Muscle of back (tissue), 11 donors: ENCODE measurements around the gene FOXL3. TPM values are rescaled to one million over a fixed set of nuclear protein-coding genes. Genes with fewer than 3 reads are reported as not detected.

Experiments used
- DNase-seq, 3 donors: peaks; one replicate each; pipeline versions ENCODE4 v3.0.0 to v3.0.0-alpha.2; 2013
- polyA plus RNA-seq, 10 donors: library from polyadenylated mRNA; unstranded; fragments of 120-200 nt; gene quantifications; one replicate each; pipeline ENCODE4 v1.2.1, GENCODE V29; 2013; ENCODE audit not compliant: insufficient read length in 10 of 10

Gene FOXL3
- polyA plus RNA-seq, 10 donors, result not detected

- no peak for DNase-seq
Observed at GRCh38 chr7:265998-266850, 23.7 kb upstream of the FOXL3 start.

- DNase-seq, result no peak
Observed at GRCh38 chr7:266851-267840, 22.8 kb upstream of the FOXL3 start.

GRCh38 chr7:268991-269390, 21.0 kb upstream of the FOXL3 start:
- DNase-seq, result no peak

GRCh38 chr7:269721-270120, 20.2 kb upstream of the FOXL3 start:
- no peak for DNase-seq

GRCh38 chr7:270351-270983, 19.5 kb upstream of the FOXL3 start:
- no peak for DNase-seq

- DNase-seq, result no peak
Observed at GRCh38 chr7:271266-272107, 18.5 kb upstream of the FOXL3 start.

GRCh38 chr7:272108-272615, 17.8 kb upstream of the FOXL3 start:
- no peak for DNase-seq

GRCh38 chr7:272631-273030, 17.3 kb upstream of the FOXL3 start:
- no peak for DNase-seq

GRCh38 chr7:273327-273726, 16.6 kb upstream of the FOXL3 start:
- no peak for DNase-seq

- DNase-seq, result no peak
Observed at GRCh38 chr7:274266-274665, 15.7 kb upstream of the FOXL3 start.

GRCh38 chr7:276230-276835, 13.6 kb upstream of the FOXL3 start:
- no peak for DNase-seq

GRCh38 chr7:277228-277627, 12.7 kb upstream of the FOXL3 start:
- no peak for DNase-seq

- DNase-seq, result no peak
Observed at GRCh38 chr7:278081-278480, 11.9 kb upstream of the FOXL3 start.

GRCh38 chr7:279821-280220, 10.1 kb upstream of the FOXL3 start:
- DNase-seq, result no peak

GRCh38 chr7:280461-280860, 9.5 kb upstream of the FOXL3 start:
- no peak for DNase-seq

GRCh38 chr7:281637-282036, 8.3 kb upstream of the FOXL3 start:
- no peak for DNase-seq

- DNase-seq, result no peak
Observed at GRCh38 chr7:282621-283020, 7.3 kb upstream of the FOXL3 start.

- DNase-seq, result no peak
Observed at GRCh38 chr7:284762-285722, 4.9 kb upstream of the FOXL3 start.

GRCh38 chr7:285731-286130, 4.2 kb upstream of the FOXL3 start:
- no peak for DNase-seq
